IMR-90 (cell line): Measurements from ENCODE around the gene FER. TPM values are rescaled to one million over a fixed set of nuclear protein-coding genes. Genes with fewer than 3 reads are reported as not detected.
A peak's percentile ranks its signal among the peaks of the same experiment; 100 is the strongest.

Experiments used
- ATAC-seq: fragments of 200-7000 bp; cut with Tn5 transposase; 2 replicates; pipeline ENCODE4 v1.9.1; 2020; ENCODE audit warnings: low read depth, mild to moderate bottlenecking, moderate library complexity
- BruUV-seq: library from RNA; stranded (reverse); fragments of 400-500 nt; replicated peaks from 2 replicates; lab custom pipeline; 2021; lab: Mats Ljungman, UMichigan
- CTCF ChIA-PET: fragments of 300-600 bp; formaldehyde crosslinking; extraction: SDS; loops from one replicate; lab custom pipeline; 2021; ENCODE audit warnings: antibody characterized with exemption; lab: Yijun Ruan, JAX
- POLR2A ChIA-PET: fragments of 300-600 bp; sonication (Branson Sonifier 250); formaldehyde crosslinking; loops from one replicate; lab custom pipeline; 2022; ENCODE audit warnings: antibody characterized with exemption; ENCODE audit not compliant: unreplicated experiment; lab: Charles Lee
- DNase-seq: peaks from one replicate; pipeline ENCODE4 v3.0.0; 2013
- H2AFZ ChIP-seq: replicated peaks from 2 replicates; pipeline ENCODE3; 2013; ENCODE audit warnings: low read length, mild to moderate bottlenecking; ENCODE audit not compliant: poor library complexity
- H2AK5ac ChIP-seq: 2 replicates; pipeline ENCODE4 v1.6.1; 2013; ENCODE audit warnings: low read depth, low read length, inconsistent platforms
- H2AK9ac ChIP-seq: replicated peaks from 2 replicates; pipeline ENCODE3; 2013; ENCODE audit warnings: mild to moderate bottlenecking, low read depth, low read length, moderate library complexity; ENCODE audit not compliant: poor library complexity
- H2BK120ac ChIP-seq: 2 replicates; pipeline ENCODE4 v1.6.1; 2013; ENCODE audit warnings: low read depth, low read length, inconsistent platforms
- H2BK15ac ChIP-seq: 3 replicates; pipeline ENCODE4 v1.6.1; 2013; ENCODE audit warnings: low read depth, low read length, inconsistent platforms
- H2BK20ac ChIP-seq: 2 replicates; pipeline ENCODE4 v1.6.1; 2013; ENCODE audit warnings: low read depth, mild to moderate bottlenecking, inconsistent platforms, low read length, moderate library complexity
- H2BK5ac ChIP-seq: 2 replicates; pipeline ENCODE4 v1.6.1; 2013; ENCODE audit warnings: mild to moderate bottlenecking, low read depth, low read length, inconsistent platforms; ENCODE audit not compliant: poor library complexity, severe bottlenecking
- H3K14ac ChIP-seq: replicated peaks from 2 replicates; pipeline ENCODE4 v1.6.1; 2013; ENCODE audit warnings: low read depth, low read length, inconsistent platforms
- H3K18ac ChIP-seq: 2 replicates; pipeline ENCODE4 v1.6.1; 2013; ENCODE audit warnings: low read depth, low read length, control low read depth
- H3K23ac ChIP-seq: 2 replicates; pipeline ENCODE4 v1.6.1; 2013; ENCODE audit warnings: low read depth, low read length, inconsistent platforms
- H3K27ac ChIP-seq: 2 replicates; pipeline ENCODE4 v1.5.1; 2013; ENCODE audit warnings: mild to moderate bottlenecking, control low read depth, low read length; ENCODE audit not compliant: insufficient read depth
- H3K27me3 ChIP-seq: 2 replicates; pipeline ENCODE4 v1.6.1; 2013; ENCODE audit warnings: low read length; ENCODE audit not compliant: control insufficient read depth, insufficient read depth
- H3K36me3 ChIP-seq: 2 replicates; pipeline ENCODE4 v1.6.1; 2013; ENCODE audit warnings: low read length, mixed read lengths; ENCODE audit not compliant: control insufficient read depth, insufficient read depth
- H3K4ac ChIP-seq: 2 replicates; pipeline ENCODE4 v1.6.1; 2013; ENCODE audit warnings: low read depth, low read length, inconsistent platforms
- H3K4me1 ChIP-seq: 2 replicates; pipeline ENCODE4 v1.6.1; 2013; ENCODE audit warnings: low read length, mixed read lengths; ENCODE audit not compliant: control insufficient read depth, insufficient read depth
- H3K4me2 ChIP-seq: 2 replicates; pipeline ENCODE4 v1.6.1; 2013; ENCODE audit warnings: low read depth, mild to moderate bottlenecking, control low read depth, low read length, moderate library complexity
- H3K4me3 ChIP-seq: 2 replicates; pipeline ENCODE4 v1.5.1; 2013; ENCODE audit warnings: low read depth, mild to moderate bottlenecking, control low read depth, low read length, moderate library complexity; ENCODE audit not compliant: insufficient read depth
- H3K56ac ChIP-seq: 2 replicates; pipeline ENCODE4 v1.6.1; 2013; ENCODE audit warnings: low read length, inconsistent platforms; ENCODE audit not compliant: insufficient read depth; ENCODE audit errors: extremely low read depth
- H3K79me1 ChIP-seq, 2 experiments: 2 replicates each; pipeline ENCODE4 v1.6.1; 2013; ENCODE audit warnings: low read length in 2 of 2, inconsistent platforms in 1 of 2, low read depth in 1 of 2
- H3K9ac ChIP-seq: 2 replicates; pipeline ENCODE4 v1.6.1; 2013; ENCODE audit warnings: low read depth, low read length, control low read depth
- H3K9me1 ChIP-seq: 2 replicates; pipeline ENCODE4 v1.6.1; 2013; ENCODE audit warnings: low read length, inconsistent platforms; ENCODE audit not compliant: insufficient read depth
- H3K9me3 ChIP-seq: 2 replicates; pipeline ENCODE4 v1.6.1; 2013; ENCODE audit warnings: low read length; ENCODE audit not compliant: control insufficient read depth, insufficient read depth
- H4K20me1 ChIP-seq: 2 replicates; pipeline ENCODE4 v1.6.1; 2013; ENCODE audit warnings: low read length, inconsistent platforms; ENCODE audit not compliant: insufficient read depth
- H4K5ac ChIP-seq: 2 replicates; pipeline ENCODE4 v1.6.1; 2013; ENCODE audit warnings: mild to moderate bottlenecking, low read depth, low read length, control low read depth
- H4K8ac ChIP-seq, 2 experiments: 2 replicates each; pipeline ENCODE4 v1.6.1; 2013; ENCODE audit warnings: low read depth in 2 of 2, low read length in 2 of 2, control low read depth in 1 of 2, inconsistent platforms in 1 of 2
- H4K91ac ChIP-seq: 2 replicates; pipeline ENCODE4 v1.6.1; 2013; ENCODE audit warnings: low read depth, low read length, inconsistent platforms; ENCODE audit not compliant: insufficient read depth
- CHD1 ChIP-seq: IDR thresholded peaks from 2 replicates; pipeline ENCODE4 v1.6.1; 2012; ENCODE audit warnings: low read depth, low read length, improper control_type of control experiment
- RFX5 ChIP-seq: IDR thresholded peaks from 2 replicates; pipeline ENCODE4 v1.8.0; 2012; ENCODE audit warnings: low read depth, mild to moderate bottlenecking, low read length, moderate library complexity
- WGBS, 2 experiments: methylation state at CpG; one replicate each; pipeline versions ENCODE4 v1.1.5 to v1.1.7; 2013; ENCODE audit warnings: missing lambda C conversion rate in 2 of 2; ENCODE audit not compliant: insufficient read length in 1 of 2; ENCODE audit errors: extremely low coverage in 2 of 2; 5-methylcytosine and 5-hydroxymethylcytosine counted together
- dilution Hi-C: fragments of 300-500 bp; cut with HindIII; formaldehyde crosslinking; loops from one replicate; pipeline ENCODE4 v1.14.3; 2018; ENCODE audit warnings: low sequenced_read_pairs; ENCODE audit not compliant: unreplicated experiment
- in situ Hi-C: fragments of 300-500 bp; cut with MboI; formaldehyde crosslinking; loops from 3 replicates; pipeline ENCODE4 v1.14.3; 2019; ENCODE audit warnings: low sequenced_read_pairs, inconsistent platforms, mixed read lengths
- intact Hi-C: fragments of 100-400 bp; cut with micrococcal nuclease; formaldehyde crosslinking; loops from 2 replicates; pipeline ENCODE4 v1.10.0; 2022
- polyA plus RNA-seq, 3 experiments: library from polyadenylated mRNA; depleted of rRNA; stranded (reverse); fragments of >200 nt; gene quantifications; 2 replicates each; pipeline ENCODE4 v1.2.3, GENCODE V29; 2012; ENCODE audit warnings: low replicate concordance in 1 of 3
- total RNA-seq: library from RNA; depleted of rRNA; stranded (reverse); fragments of >200 nt; gene quantifications from 2 replicates; pipeline ENCODE4 v1.2.3, GENCODE V29; 2012

Gene FER
- total and polyA plus RNA-seq, 2 of the 4 experiments (the other 2 are of a cell fraction), result 3.5 to 32.4 TPM

- no peak overlapping the region for H2BK15ac ChIP-seq
- ChIA-PET CTCF (no interaction called here), POLR2A (no interaction called here)
- H3K9me1 ChIP-seq, result peaks cover 5% of the 10 kb centered on the region; the same call in 1 of the 2 replicates
- no peak overlapping the region for H2AFZ ChIP-seq
- H4K8ac ChIP-seq, result peak overlapping the region; percentile 76 to 78
- H3K9me3 ChIP-seq, result no peaks in the 10 kb centered on the region
- H3K36me3 ChIP-seq, result no peaks in the 10 kb centered on the region
- H2AK9ac ChIP-seq, result no peak overlapping the region
- H3K4me2 ChIP-seq, result peak overlapping the region; percentile 77; the same call in 1 of the 2 replicates
- BruUV-seq, result no TSS peak
- no peak overlapping the region for H3K4ac ChIP-seq
- no peak overlapping the region for H3K27ac ChIP-seq
- no peak overlapping the region; the same call in 1 of the 2 replicates for H3K4me3 ChIP-seq
- no peak overlapping the region for H3K14ac ChIP-seq
- no peaks in the 10 kb centered on the region for H3K27me3 ChIP-seq
- WGBS, 2 experiments, result 90% methylated on average over 2 of the region's 6 CpGs; no CpG with 5 or more reads in 1 of the 2 experiments
- H4K20me1 ChIP-seq, result no peaks in the 10 kb centered on the region
- dilution Hi-C loops (no loop called here), intact Hi-C loops (no loop called here), in situ Hi-C loops (no loop called here)
- H4K5ac ChIP-seq, result peak overlapping the region; percentile 88; the same call in 1 of the 2 replicates
- H4K91ac ChIP-seq, result no peak overlapping the region
- no peak overlapping the region for H2AK5ac ChIP-seq
- H2BK5ac ChIP-seq, result no peak overlapping the region
- H3K79me1 ChIP-seq, result peaks cover 0 to 8% of the 10 kb centered on the region in 2 experiments; a peak in 2 of 4 replicates
- H2BK120ac ChIP-seq, result no peak overlapping the region
- no peak overlapping the region for H3K56ac ChIP-seq
- H3K23ac ChIP-seq, result peak overlapping the region; percentile 95
- TF ChIP-seq CHD1 (no peak), RFX5 (no peak)
- H3K9ac ChIP-seq, result no peak overlapping the region; the same call in 1 of the 2 replicates
- peak; percentile 29 for DNase-seq
- no peak overlapping the region for H2BK20ac ChIP-seq
- H3K18ac ChIP-seq, result no peak overlapping the region
- no peaks in the 10 kb centered on the region; the same call in 1 of the 2 replicates for H3K4me1 ChIP-seq
- no peak for ATAC-seq
Observed at GRCh38 chr5:108726446-108727235, 21.1 kb upstream of the FER start.
